ACC112 (cell line): ENCODE measurements around the gene WDPCP.

ENCODE experiments used
- H2AFZ ChIP-seq: fragments of 200-600 bp; sonication (generic); one replicate; pipeline ENCODE4 v1.6.0; 2017; ENCODE audit warnings: antibody characterized with exemption, low read length; ENCODE audit not compliant: unreplicated experiment
- H3K27ac ChIP-seq: fragments of 200-600 bp; sonication (generic); 2 replicates; pipeline ENCODE4 v1.5.1; 2014; ENCODE audit warnings: low read depth, mild to moderate bottlenecking, antibody characterized with exemption, low read length, moderate library complexity
- H3K27me3 ChIP-seq: fragments of 200-600 bp; sonication (generic); 2 replicates; pipeline ENCODE4 v1.6.1; 2014; ENCODE audit warnings: mild to moderate bottlenecking, antibody characterized with exemption, low read length, moderate library complexity, mixed read lengths; ENCODE audit not compliant: insufficient read depth
- H3K36me3 ChIP-seq: fragments of 200-600 bp; sonication (generic); 2 replicates; pipeline ENCODE4 v1.6.1; 2016; ENCODE audit warnings: mild to moderate bottlenecking, antibody characterized with exemption, low read length, moderate library complexity, mixed read lengths; ENCODE audit not compliant: insufficient read depth
- H3K4me1 ChIP-seq: fragments of 200-600 bp; sonication (generic); one replicate; pipeline ENCODE4 v1.6.1; 2016; ENCODE audit warnings: low read length, mixed read lengths; ENCODE audit not compliant: insufficient read depth, unreplicated experiment, control insufficient read depth
- H3K4me3 ChIP-seq: fragments of 200-600 bp; sonication (generic); 2 replicates; pipeline ENCODE4 v1.5.1; 2014; ENCODE audit warnings: mild to moderate bottlenecking, low read depth, low read length
- H3K79me2 ChIP-seq: fragments of 200-600 bp; sonication (generic); one replicate; pipeline ENCODE4 v1.6.0; 2016; ENCODE audit warnings: low read length; ENCODE audit not compliant: control insufficient read depth, unreplicated experiment, insufficient read depth

The WDPCP gene

GRCh38 chr2:63272560-63272959 is 315.7 kb downstream of the WDPCP start:
- Histone ChIP-seq H3K4me1 (no peaks in the 10 kb centered on the region), H3K36me3 (no peaks in the 10 kb centered on the region), H3K27ac (no peak overlapping the region), H3K4me3 (no peak overlapping the region), H3K79me2 (no peaks in the 10 kb centered on the region), H2AFZ (no peak overlapping the region), H3K27me3 (no peaks in the 10 kb centered on the region)

GRCh38 chr2:63270717-63271116 is 317.6 kb downstream of the WDPCP start:
- Histone ChIP-seq H2AFZ (no peak overlapping the region), H3K36me3 (no peaks in the 10 kb centered on the region), H3K27me3 (no peaks in the 10 kb centered on the region), H3K4me1 (no peaks in the 10 kb centered on the region), H3K4me3 (no peak overlapping the region), H3K79me2 (no peaks in the 10 kb centered on the region), H3K27ac (no peak overlapping the region)

- no peaks in the 10 kb centered on the region for H3K4me1 ChIP-seq
- H3K4me3 ChIP-seq, result no peak overlapping the region
- no peaks in the 10 kb centered on the region for H3K36me3 ChIP-seq
- no peaks in the 10 kb centered on the region for H3K79me2 ChIP-seq
- no peak overlapping the region for H3K27ac ChIP-seq
- no peak overlapping the region for H2AFZ ChIP-seq
- H3K27me3 ChIP-seq, result no peaks in the 10 kb centered on the region
Observed at GRCh38 chr2:63268946-63269345, 319.3 kb downstream of the WDPCP start.

DNA sequence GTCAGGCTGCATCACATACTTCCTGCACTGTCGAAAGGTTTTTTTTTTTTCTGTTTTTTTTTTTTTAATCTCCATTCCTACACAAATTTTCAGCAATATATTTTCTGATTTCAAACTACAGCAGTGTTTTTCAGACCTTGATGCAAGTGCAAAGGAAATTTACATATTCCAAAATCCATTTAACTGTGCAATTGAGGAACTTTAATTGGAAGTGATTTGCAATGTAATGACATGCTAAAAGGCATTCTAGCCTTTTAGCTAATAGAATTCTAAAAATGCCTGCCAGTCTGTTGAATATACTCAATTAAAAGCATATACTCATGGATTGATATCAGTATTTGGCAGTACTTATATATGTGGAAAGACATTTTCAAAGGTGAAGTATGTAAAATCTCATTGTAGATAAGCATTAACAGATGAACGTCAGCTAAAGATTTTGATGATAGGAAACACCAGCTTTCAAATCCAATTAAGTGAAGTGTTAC is 327.1 kb downstream of the WDPCP start:
- Histone ChIP-seq H3K27me3 (no peaks in the 10 kb centered on the region), H2AFZ (no peak overlapping the region), H3K79me2 (no peaks in the 10 kb centered on the region), H3K4me1 (no peaks in the 10 kb centered on the region), H3K4me3 (no peak overlapping the region), H3K27ac (no peak overlapping the region), H3K36me3 (no peaks in the 10 kb centered on the region)

DNA sequence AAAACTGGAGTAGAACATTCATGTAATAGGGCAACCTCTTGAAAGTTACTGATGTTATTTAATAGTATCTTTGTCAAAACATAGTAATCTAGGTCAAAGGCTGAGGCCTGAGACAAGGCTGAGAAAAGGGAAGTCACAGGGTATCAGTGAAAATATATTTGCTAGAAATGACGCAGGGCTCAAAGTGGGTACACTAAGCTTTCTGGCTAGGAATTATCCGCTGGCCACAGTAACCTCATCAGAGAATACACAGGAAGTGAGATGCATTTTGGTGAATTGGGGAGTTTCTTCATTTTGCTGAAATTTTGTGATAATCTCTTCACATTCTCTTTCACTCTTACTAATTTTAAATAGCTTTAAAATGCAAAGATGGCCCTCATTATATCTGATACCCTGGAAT is 330.8 kb downstream of the WDPCP start:
- no peak overlapping the region for H2AFZ ChIP-seq

DNA sequence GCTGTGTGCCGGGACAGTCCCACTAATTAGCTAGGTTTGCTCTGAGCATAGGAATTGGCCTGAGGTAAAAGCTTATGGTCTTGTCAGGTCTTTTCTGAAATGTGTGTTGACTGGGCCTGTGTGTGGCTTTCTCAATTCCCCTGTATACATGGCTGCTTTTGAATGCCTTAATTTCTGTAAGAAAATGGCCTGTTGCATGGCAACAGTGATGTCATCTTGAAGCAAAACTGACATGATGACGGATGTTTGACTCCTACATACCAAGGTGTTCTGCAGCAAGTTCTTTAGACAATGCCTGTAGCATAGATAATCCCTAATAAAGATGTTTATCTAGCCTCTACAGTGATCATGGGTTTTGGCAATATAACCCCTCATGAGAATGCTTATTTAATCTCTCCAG is 339.1 kb downstream of the WDPCP start:
- no peak overlapping the region for H3K27ac ChIP-seq
- H3K27me3 ChIP-seq, result no peaks in the 10 kb centered on the region
- no peaks in the 10 kb centered on the region for H3K36me3 ChIP-seq

More for the DNA sequence above, 330.8 kb downstream of the WDPCP start:
- H3K27me3 ChIP-seq, result no peaks in the 10 kb centered on the region
- no peak overlapping the region for H3K4me3 ChIP-seq
- no peaks in the 10 kb centered on the region for H3K36me3 ChIP-seq
- H3K4me1 ChIP-seq, result no peaks in the 10 kb centered on the region
- no peak overlapping the region for H3K27ac ChIP-seq
- H3K79me2 ChIP-seq, result no peaks in the 10 kb centered on the region

GRCh38 chr2:63242747-63243146 is 345.5 kb downstream of the WDPCP start:
- Histone ChIP-seq H2AFZ (no peak overlapping the region), H3K79me2 (no peaks in the 10 kb centered on the region), H3K4me1 (no peaks in the 10 kb centered on the region), H3K4me3 (no peak overlapping the region), H3K27me3 (no peaks in the 10 kb centered on the region), H3K36me3 (no peaks in the 10 kb centered on the region), H3K27ac (no peak overlapping the region)

More for the DNA sequence above, 339.1 kb downstream of the WDPCP start:
- Histone ChIP-seq H3K4me1 (no peaks in the 10 kb centered on the region), H3K4me3 (no peak overlapping the region), H3K79me2 (no peaks in the 10 kb centered on the region), H2AFZ (no peak overlapping the region)

DNA sequence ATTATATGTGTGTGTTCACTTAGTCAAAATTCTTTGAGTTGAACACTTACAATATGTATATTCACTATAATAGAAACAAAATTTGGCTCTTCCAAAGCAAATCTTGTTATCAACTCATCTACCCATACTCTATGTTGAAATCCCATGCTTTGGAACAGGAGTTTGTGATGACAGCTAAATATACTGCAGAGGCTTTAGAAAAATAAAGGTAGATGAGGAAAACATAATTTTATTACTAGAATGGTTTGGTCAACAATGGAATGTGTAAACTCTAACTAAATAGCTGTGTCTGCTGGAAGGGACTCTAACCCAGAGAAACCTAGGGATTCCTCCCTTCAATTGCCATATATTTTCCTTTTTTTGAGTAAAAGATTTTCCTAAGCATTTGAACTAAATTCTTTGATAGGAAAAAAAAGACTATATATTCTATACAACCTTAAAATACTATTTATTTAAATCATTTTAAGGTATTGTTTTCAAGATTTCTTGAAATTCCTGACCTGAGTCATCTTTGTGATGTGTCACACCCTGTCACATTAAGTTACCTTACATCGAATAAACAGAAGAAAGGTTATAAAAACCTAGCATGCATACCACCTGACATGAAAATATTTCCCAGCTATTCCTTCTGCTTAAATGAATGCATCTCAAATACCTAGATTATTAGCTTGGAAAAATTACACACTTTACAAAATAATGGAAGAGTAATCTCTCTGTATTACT is 362.2 kb downstream of the WDPCP start:
- no peak overlapping the region for H2AFZ ChIP-seq
- H3K4me3 ChIP-seq, result no peak overlapping the region
- H3K79me2 ChIP-seq, result no peaks in the 10 kb centered on the region
- H3K27me3 ChIP-seq, result no peaks in the 10 kb centered on the region
- no peaks in the 10 kb centered on the region for H3K4me1 ChIP-seq
- no peaks in the 10 kb centered on the region for H3K36me3 ChIP-seq
- H3K27ac ChIP-seq, result no peak overlapping the region

DNA sequence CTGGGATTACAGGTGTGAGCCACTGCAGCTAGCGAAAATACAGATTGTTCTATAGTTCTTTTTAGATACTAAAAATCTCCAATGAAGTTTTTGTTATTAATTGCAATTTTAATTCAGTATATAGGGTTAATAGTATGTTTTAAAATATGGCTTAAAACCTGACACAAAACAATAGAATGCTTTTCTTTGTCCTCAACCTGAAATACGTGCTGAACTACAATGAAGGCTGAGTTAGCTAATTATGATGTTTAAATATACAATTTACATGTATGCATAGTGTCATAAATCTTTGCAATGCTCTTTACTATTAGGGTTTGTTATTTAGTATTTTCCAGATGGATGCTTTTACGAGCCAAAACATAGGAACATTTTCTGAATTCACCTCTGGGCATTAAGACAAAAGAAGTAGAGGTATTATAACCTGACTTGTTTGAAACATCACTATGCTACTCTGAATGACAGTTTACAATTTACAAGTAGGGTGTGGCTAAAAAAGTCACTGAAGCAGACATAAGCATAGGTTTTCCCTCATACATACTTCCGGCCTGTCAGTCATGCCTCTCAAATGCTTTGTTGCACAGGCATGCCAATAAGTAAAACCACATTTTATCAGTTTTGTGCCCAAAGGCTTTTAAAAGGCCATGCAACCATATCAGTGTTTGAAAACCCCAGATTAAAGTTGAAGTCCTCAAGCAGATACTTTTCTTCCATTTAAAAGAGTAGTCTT is 369.3 kb downstream of the WDPCP start:
- no peak overlapping the region for H2AFZ ChIP-seq
- no peaks in the 10 kb centered on the region for H3K36me3 ChIP-seq
- no peak overlapping the region for H3K4me3 ChIP-seq
- no peaks in the 10 kb centered on the region for H3K4me1 ChIP-seq
- no peaks in the 10 kb centered on the region for H3K27me3 ChIP-seq
- H3K79me2 ChIP-seq, result no peaks in the 10 kb centered on the region
- no peak overlapping the region for H3K27ac ChIP-seq

GRCh38 chr2:63195310-63195709 is 393.0 kb downstream of the WDPCP start:
- Histone ChIP-seq H3K4me1 (no peaks in the 10 kb centered on the region), H3K27ac (no peak overlapping the region), H3K4me3 (no peak overlapping the region), H3K79me2 (no peaks in the 10 kb centered on the region), H2AFZ (no peak overlapping the region), H3K27me3 (no peaks in the 10 kb centered on the region), H3K36me3 (no peaks in the 10 kb centered on the region)

GRCh38 chr2:63194175-63194574 is 394.1 kb downstream of the WDPCP start:
- no peak overlapping the region for H3K27ac ChIP-seq
- H3K4me1 ChIP-seq, result no peaks in the 10 kb centered on the region
- H3K27me3 ChIP-seq, result no peaks in the 10 kb centered on the region
- H3K4me3 ChIP-seq, result no peak overlapping the region
- no peak overlapping the region for H2AFZ ChIP-seq
- no peaks in the 10 kb centered on the region for H3K36me3 ChIP-seq
- H3K79me2 ChIP-seq, result no peaks in the 10 kb centered on the region
